GM19463 (cell line): ENCODE measurements around the gene GMPPB.
"Not testable (repeated sequence)": the region's sequence is repeated elsewhere in the genome, so short reads cannot be mapped to it uniquely, and the experiment has no call there.

ENCODE experiments used
- ATAC-seq: cut with Tn5 transposase; IDR thresholded peaks from one replicate; pipeline ENCODE4 v1.9.1; 2021; ENCODE audit warnings: mild to moderate bottlenecking, moderate library complexity; ENCODE audit not compliant: unreplicated experiment

Gene GMPPB

GRCh38 chr3:49694409-49695070 lies 29.2 kb downstream of the GMPPB start:
- ATAC-seq, result not testable (repeated sequence)

DNA sequence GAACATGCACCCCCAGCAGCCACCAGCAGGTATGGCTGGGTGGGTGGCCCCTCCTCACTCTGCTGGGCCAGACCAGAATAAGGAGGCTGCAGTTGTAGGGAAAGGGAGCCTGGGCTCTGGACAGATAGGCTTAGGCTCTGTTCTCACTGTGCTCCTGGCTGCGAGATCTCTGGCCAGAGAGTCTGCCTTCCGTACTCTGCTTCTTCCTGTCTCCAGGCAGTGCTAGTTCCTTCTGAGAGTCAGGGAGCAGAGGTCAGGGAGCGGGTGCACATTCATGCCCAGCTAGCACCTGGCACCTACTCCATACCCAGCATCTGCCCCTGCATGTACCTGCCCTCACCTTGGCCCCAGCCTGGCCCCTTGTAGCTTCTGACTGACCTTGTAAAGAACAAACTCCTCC lies 32.3 kb downstream of the GMPPB start:
- not testable (repeated sequence) for ATAC-seq

- not testable (repeated sequence) for ATAC-seq
These were observed 32.9 kb downstream of the GMPPB start for GRCh38 chr3:49690856-49691255.

DNA sequence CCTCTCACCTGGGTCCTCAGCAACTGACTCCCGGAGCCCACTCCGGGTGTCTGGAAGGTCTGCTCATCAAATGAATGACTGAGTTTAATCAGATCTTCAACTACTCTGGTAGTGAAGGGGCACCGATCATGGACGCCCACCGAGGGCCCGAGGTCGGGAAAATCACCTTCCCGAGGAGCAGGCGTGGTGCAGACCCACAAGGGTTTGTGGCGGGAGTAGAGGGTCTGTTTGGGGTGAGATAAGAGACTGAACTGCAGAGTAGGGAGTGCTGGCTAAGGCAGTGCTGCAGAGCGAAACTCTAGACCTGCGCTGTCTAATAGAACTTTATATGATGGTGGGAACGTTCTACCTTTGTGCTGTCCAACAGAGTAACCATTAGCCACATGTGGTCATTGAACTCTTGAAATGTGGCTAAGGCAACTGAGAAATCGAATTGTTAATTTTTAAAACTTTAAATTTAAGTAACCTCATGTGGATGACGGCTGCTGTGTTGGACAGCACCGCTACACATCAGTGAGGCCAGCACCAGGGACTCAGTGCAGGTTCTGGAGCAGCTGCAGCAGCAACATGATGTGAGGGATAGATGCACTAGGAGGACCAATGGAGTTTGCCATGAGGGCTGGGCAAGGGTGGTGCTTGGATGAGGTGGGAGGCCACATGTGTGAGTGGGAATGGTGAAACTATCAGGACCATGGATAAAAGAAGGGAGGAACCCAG lies 33.7 kb downstream of the GMPPB start:
- not testable (repeated sequence) for ATAC-seq

DNA sequence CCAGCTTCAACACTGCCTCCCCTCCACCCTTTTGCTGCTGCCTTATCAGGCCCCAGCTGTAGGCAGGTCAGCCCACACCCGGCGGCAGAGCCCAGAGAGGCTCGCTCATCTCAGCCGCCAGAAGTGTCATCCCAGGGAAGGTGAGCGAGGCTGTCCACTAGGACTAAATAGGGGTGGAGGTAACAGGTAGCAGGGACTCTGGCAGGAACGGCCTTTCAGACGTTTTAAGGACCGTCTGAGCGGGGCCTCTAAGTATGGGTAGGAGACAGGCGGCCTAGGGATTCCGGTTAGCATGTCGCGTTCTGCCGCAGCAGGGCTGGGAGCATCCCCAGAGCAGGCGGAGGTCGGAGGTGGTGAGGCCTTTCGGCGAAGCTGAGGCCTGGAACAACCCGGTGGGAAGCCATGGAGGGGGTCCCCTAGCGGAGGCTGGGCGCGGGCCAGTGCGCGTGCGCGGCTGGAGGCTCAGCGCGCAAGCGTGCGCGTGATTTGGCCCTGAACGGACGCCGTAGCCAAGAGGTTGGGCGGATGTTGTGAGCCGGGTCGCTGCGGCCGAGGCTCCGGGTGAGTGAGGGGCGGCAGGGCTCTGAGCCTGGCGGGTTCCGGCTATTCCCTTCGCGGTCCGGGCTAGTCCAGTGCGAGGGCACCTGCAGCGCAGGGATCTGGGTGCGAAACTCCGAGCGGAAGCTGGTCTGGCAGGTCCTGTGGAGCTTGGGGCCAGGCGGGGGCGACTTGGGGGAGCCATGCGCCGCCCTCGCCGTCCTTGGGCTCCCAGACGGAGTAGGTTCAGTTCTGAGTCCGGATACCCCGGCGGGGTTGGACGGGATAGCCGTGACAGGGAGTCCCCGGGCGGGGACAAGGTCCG lies 34.5 kb downstream of the GMPPB start, which contains the start of the genes MST1 and RNF123:
TSS of gene MST1 (minus strand) at position 429 of the 862 bp plus-strand sequence. CDS start 783 bp downstream, outside the sequence.
TSS of gene RNF123 (plus strand) at position 512 of the 862 bp plus-strand sequence. CDS start 1,609 bp downstream, outside the sequence.
- peak; percentile 72 for ATAC-seq

DNA sequence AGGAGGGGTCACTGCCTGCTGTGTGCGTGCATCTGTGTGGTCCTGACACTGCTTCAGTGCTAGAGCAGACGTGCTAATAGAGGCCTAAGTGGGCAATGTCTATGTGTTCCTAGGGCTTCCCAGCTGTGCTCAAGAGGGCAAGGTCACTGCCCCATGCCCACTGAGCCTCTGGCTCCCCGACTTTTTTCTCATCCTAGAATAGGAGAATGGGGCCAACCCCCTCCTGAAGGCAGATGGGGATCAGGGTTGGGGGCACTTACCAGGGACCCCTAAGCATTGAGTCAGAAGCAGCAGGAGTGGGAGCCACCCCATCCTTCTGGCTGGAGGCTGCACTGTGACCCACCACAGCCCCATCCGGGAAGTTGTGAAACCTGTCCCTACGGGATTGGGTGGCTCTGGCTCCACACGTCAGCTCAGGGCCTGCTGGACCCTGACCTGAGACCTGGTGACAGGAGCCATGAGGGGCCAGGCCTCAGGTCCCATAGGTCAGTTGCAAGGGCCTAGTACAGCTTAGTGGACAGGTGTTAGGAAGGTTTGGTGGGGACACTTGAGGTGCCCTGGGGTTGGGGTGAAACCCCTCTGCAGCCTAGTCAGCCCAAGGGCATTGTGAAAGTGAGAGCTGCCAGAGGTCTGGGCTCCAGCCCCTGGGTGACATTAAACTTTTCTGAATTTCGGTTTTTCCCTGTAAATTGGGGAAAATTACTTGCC lies 35.3 kb downstream of the GMPPB start:
- peak; percentile 11 for ATAC-seq

DNA sequence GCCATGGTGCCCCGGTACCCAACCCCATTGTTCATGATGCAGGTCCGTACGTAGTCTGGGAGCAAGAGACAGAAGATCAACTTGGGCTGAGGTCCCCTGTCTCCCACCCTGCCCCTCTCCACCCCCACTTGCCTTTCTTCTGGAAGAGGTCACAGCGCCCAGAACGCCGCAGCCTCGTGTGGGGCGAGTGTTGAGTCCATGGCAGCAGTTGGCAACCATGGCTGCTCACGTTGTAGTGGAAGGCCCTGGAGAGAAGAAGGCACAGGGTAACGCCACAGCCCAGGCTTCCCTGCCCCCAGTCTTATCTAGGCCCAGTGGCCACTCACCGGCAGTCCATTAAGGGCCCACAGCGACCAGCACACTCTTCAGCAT lies 36.3 kb downstream of the GMPPB start:
- ATAC-seq, result not testable (repeated sequence)

- not testable (repeated sequence) for ATAC-seq
These were observed 36.9 kb downstream of the GMPPB start for GRCh38 chr3:49686769-49687423.

GRCh38 chr3:49686346-49686745 lies 37.4 kb downstream of the GMPPB start:
- not testable (repeated sequence) for ATAC-seq

GRCh38 chr3:49685846-49686245 lies 37.9 kb downstream of the GMPPB start:
- not testable (repeated sequence) for ATAC-seq

DNA sequence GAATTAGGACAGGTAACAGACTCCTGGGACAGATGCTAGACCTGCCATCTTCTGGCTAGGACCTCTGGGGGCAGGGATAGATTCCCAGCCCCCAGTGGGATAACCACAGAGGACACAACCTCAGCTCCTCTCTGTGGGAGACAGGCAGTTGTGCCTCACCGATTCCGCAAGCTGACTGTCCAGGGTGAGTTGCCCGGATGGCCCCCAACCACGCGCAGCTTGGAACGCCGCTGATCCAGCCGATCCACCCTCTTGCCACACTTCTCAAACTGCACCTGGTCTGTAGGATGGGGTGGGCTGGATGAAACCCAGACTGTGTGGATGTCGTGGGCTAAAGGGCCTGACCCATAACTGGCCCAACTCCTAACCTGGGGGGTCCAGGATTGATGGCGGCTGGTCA lies 38.6 kb downstream of the GMPPB start:
- ATAC-seq, result not testable (repeated sequence)

GRCh38 chr3:49684453-49684852 lies 39.3 kb downstream of the GMPPB start:
- ATAC-seq, result not testable (repeated sequence)

GRCh38 chr3:49683162-49683561 lies 40.6 kb downstream of the GMPPB start:
- ATAC-seq, result no peak

GRCh38 chr3:49681543-49681942 lies 42.2 kb downstream of the GMPPB start:
- ATAC-seq, result no peak

DNA sequence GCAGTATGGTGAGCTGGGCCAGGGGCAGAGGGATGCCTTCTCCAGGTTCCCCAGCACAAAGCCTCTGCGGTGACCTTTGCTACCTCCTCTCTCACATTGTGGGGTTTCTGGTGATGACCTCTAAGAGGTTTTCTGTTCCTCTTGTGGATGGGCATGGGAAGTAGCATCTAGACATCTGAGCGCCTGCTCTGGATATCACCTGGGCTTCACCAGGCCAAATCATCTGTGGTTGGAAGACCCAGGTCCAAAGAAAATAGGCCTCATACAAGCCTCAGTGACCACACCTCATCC lies 42.6 kb downstream of the GMPPB start:
- no peak for ATAC-seq

DNA sequence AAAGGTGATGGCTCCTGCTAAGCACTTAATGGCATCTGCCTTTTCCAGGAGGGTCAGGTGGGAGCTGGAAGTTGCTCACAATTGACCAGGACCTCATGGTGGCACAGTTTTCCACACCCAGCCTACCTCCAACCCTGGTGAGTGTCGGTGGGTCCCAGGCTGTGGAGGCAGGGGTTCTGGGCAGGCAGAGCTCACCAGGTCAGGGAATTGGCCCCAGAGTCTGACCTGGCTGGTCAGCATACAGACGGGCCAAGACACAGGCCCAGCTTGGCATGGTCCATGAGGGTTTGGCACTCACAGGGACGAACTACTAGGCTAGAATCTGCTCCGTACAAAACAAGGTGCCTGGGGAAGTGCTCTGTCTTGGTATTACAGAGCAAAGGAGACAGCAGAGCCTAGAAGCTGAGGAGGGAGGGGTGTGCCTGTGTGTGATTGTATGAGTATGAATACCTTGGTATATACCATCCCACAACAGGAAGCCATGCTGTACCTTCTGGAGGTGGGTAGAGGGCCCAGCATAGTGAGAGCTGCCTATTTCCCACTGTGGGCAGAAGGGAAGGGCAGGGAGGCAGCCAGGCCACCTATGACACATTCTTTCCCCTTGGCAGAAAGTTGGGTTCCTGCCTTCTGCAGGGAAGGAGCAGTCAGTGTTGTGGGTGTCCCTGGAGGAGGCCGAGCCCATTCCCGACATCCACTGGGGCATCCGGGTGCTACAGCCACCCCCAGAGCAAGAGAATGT lies 43.1 kb downstream of the GMPPB start:
- ATAC-seq, result no peak

DNA sequence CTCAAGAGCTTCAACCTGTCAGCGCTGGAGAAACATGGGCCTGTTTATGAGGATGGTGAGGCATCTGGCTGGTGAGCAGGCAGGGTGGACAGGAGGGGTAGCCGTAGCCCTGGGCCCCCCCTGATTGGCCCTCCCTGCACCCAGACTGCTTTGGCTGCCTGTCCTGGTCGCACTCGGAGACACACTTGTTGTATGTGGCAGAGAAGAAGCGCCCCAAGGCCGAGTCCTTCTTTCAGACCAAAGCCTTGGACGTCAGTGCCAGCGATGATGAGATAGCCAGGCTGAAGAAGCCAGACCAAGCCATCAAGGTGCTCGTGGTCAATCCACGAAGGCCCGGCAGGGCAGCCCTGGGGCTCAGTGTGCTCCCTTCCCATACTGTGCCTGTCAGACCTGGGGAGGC lies 47.8 kb downstream of the GMPPB start:
- no peak for ATAC-seq

GRCh38 chr3:49674497-49674983 lies 49.2 kb downstream of the GMPPB start:
- ATAC-seq, result peak; percentile 17

- ATAC-seq, result peak; percentile 74
These were observed 49.8 kb downstream of the GMPPB start, which contains the start of gene APEH for GRCh38 chr3:49673715-49674496. Gene APEH (plus strand): TSS chr3:49674351. CDS start chr3:49674402, 51 bp downstream.
